ENCODE results near the gene XPO1. TPM values are rescaled to one million over a fixed set of nuclear protein-coding genes. Genes with fewer than 3 reads are reported as not detected.
"Not testable (repeated sequence)": the region's sequence is repeated elsewhere in the genome, so short reads cannot be mapped to it uniquely, and the experiment has no call there.

The XPO1 gene
- total RNA-seq, 1 experiment from 2014 or later = 210 TPM

GRCh38 chr2:61465045-61465444, 73.1 kb downstream of the XPO1 start:
- DNase-seq (ENCODE audit: low read depth) = no peak

GRCh38 chr2:61463769-61464475, 74.2 kb downstream of the XPO1 start:
- DNase-seq (ENCODE audit: low read depth) = peak; percentile 18

GRCh38 chr2:61461404-61461803, 76.8 kb downstream of the XPO1 start:
- no peak for DNase-seq (ENCODE audit: low read depth)

- peak; percentile 76 for DNase-seq (ENCODE audit: low read depth)
Measured at GRCh38 chr2:61460163-61460562, 78.0 kb downstream of the XPO1 start.

GRCh38 chr2:61456746-61457420, 81.3 kb downstream of the XPO1 start:
- DNase-seq (ENCODE audit: low read depth) = no peak

- DNase-seq (ENCODE audit: low read depth) = no peak
Measured at GRCh38 chr2:61456070-61456745, 81.9 kb downstream of the XPO1 start.

- not testable (repeated sequence) for DNase-seq (ENCODE audit: low read depth)
Measured at GRCh38 chr2:61454972-61455371, 83.2 kb downstream of the XPO1 start.

- no peak for DNase-seq (ENCODE audit: low read depth)
Measured at GRCh38 chr2:61454383-61454782, 83.8 kb downstream of the XPO1 start.

- DNase-seq (ENCODE audit: low read depth) = no peak
Measured at GRCh38 chr2:61452392-61452791, 85.8 kb downstream of the XPO1 start.

GRCh38 chr2:61451178-61451577, 87.0 kb downstream of the XPO1 start:
- no peak for DNase-seq (ENCODE audit: low read depth)

GRCh38 chr2:61450144-61450543, 88.0 kb downstream of the XPO1 start:
- no peak for DNase-seq (ENCODE audit: low read depth)

- no peak for DNase-seq (ENCODE audit: low read depth)
Measured at GRCh38 chr2:61448229-61448628, 89.9 kb downstream of the XPO1 start.

GRCh38 chr2:61446971-61447370, 91.2 kb downstream of the XPO1 start:
- not testable (repeated sequence) for DNase-seq (ENCODE audit: low read depth)

- DNase-seq (ENCODE audit: low read depth) = no peak
Measured at GRCh38 chr2:61443342-61444041, 94.7 kb downstream of the XPO1 start.

GRCh38 chr2:61439241-61440002, 98.7 kb downstream of the XPO1 start:
- DNase-seq (ENCODE audit: low read depth) = no peak

- DNase-seq (ENCODE audit: low read depth) = no peak
Measured at GRCh38 chr2:61438670-61439069, 99.5 kb downstream of the XPO1 start.

GRCh38 chr2:61437170-61437569, 101.0 kb downstream of the XPO1 start:
- no peak for DNase-seq (ENCODE audit: low read depth)

GRCh38 chr2:61436092-61436491, 102.1 kb downstream of the XPO1 start:
- no peak for DNase-seq (ENCODE audit: low read depth)

- DNase-seq (ENCODE audit: low read depth) = no peak
Measured at GRCh38 chr2:61435291-61435690, 102.9 kb downstream of the XPO1 start.

- DNase-seq (ENCODE audit: low read depth) = no peak
Measured at GRCh38 chr2:61434314-61434713, 103.8 kb downstream of the XPO1 start.

GRCh38 chr2:61433606-61434005, 104.5 kb downstream of the XPO1 start:
- no peak for DNase-seq (ENCODE audit: low read depth)

GRCh38 chr2:61432990-61433389, 105.2 kb downstream of the XPO1 start:
- no peak for DNase-seq (ENCODE audit: low read depth)
